Endothelial cell (in vitro differentiated cells): Measurements from ENCODE around the gene MFSD12. TPM values are rescaled to one million over a fixed set of nuclear protein-coding genes. Genes with fewer than 3 reads are reported as not detected.
A peak's percentile ranks its signal among the peaks of the same experiment; 100 is the strongest.

Source experiments
- DNase-seq: peaks from one replicate; pipeline ENCODE4 v3.0.0; 2021; ENCODE audit warnings: low spot score
- H3K27ac Mint-ChIP-seq: one replicate; pipeline ENCODE4 v1.8.0; 2021; ENCODE audit warnings: mixed read lengths, inconsistent platforms; ENCODE audit not compliant: unreplicated experiment
- H3K27me3 Mint-ChIP-seq: one replicate; pipeline ENCODE4 v1.8.0; 2021; ENCODE audit warnings: mild to moderate bottlenecking, moderate library complexity, mixed read lengths, inconsistent platforms; ENCODE audit not compliant: unreplicated experiment
- H3K36me3 Mint-ChIP-seq: one replicate; pipeline ENCODE4 v1.8.0; 2021; ENCODE audit warnings: mild to moderate bottlenecking, low read depth, mixed read lengths, inconsistent platforms; ENCODE audit not compliant: unreplicated experiment
- H3K4me1 Mint-ChIP-seq: one replicate; pipeline ENCODE4 v1.8.0; 2021; ENCODE audit warnings: mild to moderate bottlenecking, mixed read lengths, inconsistent platforms; ENCODE audit not compliant: unreplicated experiment
- H3K4me3 Mint-ChIP-seq: one replicate; pipeline ENCODE4 v1.8.0; 2021; ENCODE audit warnings: mild to moderate bottlenecking, mixed read lengths, inconsistent platforms; ENCODE audit not compliant: unreplicated experiment
- H3K9me3 Mint-ChIP-seq: one replicate; pipeline ENCODE4 v1.8.0; 2021; ENCODE audit warnings: mixed read lengths, inconsistent platforms; ENCODE audit not compliant: unreplicated experiment
- total RNA-seq: library from RNA; stranded (reverse); fragmentation: NEBNext Ultra II Directional; extraction: Animal tissue kit (Norgen Biotek cat#: 25700); gene quantifications from one replicate; pipeline ENCODE4 v1.2.1, GENCODE V29; 2021; ENCODE audit not compliant: unreplicated experiment
- TF ChIP-seq, protein P1 (sequence below): fragments of 200-600 bp; sonication (generic); IDR thresholded peaks from one replicate; pipeline ENCODE4 v1.5.0; 2021; ENCODE audit warnings: antibody characterized with exemption; ENCODE audit not compliant: unreplicated experiment

Gene MFSD12
- total RNA-seq, 1 donor from 2014 or later, result 54.5 TPM

DNA sequence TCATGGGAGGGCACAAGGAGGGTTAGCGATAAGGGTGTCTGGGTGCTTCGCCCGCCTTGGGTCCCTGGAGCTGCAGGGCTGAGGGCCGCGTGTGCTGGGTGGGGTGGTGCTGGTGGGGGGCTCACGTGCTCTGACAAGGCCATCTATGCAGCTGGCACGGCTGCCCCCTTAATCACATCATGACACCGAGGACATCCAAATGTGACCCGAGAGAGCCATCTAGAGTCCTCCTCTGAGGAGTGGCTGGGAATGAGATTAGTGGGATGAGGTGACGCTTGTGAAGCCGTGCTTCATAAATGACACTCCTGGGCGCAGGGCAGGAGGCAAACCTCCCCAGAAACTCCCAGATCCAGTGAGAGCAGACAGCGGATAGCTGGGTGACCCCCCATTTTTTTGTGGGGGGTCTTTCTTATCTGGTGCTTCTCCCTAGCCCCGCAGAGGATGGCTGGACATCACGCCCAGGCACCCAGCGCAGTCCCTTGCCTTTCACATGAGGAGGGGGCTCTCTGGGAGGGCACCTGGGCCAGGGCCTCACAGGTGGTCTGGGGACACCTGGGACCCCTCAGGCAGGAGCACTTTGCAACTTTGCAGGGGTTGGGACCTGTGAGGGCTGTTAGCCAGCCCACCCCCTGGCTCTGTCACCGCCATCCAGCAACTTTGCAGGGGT, 44.7 kb downstream of the MFSD12 start:
- DNase-seq, result no peak
- no peaks in the 10 kb centered on the region for H3K4me1 Mint-ChIP-seq
- H3K9me3 Mint-ChIP-seq, result no peaks in the 10 kb centered on the region
- H3K27me3 Mint-ChIP-seq, result peaks cover 5% of the 10 kb centered on the region
- no peak overlapping the region for H3K4me3 Mint-ChIP-seq
- peak overlapping the region; percentile 30 for H3K27ac Mint-ChIP-seq
- TF ChIP-seq, protein P1, sequence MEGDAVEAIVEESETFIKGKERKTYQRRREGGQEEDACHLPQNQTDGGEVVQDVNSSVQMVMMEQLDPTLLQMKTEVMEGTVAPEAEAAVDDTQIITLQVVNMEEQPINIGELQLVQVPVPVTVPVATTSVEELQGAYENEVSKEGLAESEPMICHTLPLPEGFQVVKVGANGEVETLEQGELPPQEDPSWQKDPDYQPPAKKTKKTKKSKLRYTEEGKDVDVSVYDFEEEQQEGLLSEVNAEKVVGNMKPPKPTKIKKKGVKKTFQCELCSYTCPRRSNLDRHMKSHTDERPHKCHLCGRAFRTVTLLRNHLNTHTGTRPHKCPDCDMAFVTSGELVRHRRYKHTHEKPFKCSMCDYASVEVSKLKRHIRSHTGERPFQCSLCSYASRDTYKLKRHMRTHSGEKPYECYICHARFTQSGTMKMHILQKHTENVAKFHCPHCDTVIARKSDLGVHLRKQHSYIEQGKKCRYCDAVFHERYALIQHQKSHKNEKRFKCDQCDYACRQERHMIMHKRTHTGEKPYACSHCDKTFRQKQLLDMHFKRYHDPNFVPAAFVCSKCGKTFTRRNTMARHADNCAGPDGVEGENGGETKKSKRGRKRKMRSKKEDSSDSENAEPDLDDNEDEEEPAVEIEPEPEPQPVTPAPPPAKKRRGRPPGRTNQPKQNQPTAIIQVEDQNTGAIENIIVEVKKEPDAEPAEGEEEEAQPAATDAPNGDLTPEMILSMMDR, result no peak
- peaks cover 20% of the 10 kb centered on the region for H3K36me3 Mint-ChIP-seq

DNA sequence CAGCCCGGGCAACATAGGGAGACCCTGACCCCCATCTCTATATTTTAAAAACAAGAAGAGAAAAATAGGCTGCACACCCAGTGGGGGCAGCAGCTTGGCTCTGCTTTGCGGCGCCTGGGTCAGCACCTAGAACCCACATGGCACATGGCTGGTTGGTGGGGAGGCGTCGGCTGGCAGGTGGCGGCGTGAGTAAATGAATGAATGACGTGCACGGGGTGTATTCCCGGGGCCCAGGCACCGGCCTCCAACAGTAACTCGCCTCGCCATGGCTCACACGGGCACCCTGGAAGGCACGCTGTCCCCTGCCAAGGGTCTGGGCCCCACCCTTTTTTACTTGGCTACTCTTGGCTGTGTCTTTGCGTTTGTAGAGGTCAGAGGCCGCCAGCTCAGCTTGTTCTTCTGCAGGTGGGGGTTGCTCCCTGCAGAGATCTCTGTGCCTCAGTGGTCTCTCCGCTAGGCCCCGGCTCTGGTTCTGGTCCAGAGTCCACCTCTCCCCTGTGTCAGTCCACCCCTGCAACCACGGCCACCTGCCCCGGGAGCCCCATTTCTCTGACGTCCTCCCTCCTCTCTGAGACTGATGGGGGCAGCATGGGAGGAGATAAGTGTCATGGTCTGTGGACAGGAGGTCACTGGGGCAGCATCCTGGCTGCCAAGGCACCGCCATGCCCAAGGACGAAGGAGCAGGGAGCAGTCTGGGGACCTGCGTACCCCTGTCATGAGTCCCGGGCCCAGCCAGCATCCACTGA, 45.7 kb downstream of the MFSD12 start:
- Mint-ChIP-seq H3K27ac (no peak overlapping the region), H3K27me3 (peaks cover 9% of the 10 kb centered on the region), H3K36me3 (peaks cover 20% of the 10 kb centered on the region), H3K4me1 (peaks cover 6% of the 10 kb centered on the region), H3K9me3 (no peaks in the 10 kb centered on the region), H3K4me3 (no peak overlapping the region)
- TF ChIP-seq, protein P1, result no peak
- no peak for DNase-seq

DNA sequence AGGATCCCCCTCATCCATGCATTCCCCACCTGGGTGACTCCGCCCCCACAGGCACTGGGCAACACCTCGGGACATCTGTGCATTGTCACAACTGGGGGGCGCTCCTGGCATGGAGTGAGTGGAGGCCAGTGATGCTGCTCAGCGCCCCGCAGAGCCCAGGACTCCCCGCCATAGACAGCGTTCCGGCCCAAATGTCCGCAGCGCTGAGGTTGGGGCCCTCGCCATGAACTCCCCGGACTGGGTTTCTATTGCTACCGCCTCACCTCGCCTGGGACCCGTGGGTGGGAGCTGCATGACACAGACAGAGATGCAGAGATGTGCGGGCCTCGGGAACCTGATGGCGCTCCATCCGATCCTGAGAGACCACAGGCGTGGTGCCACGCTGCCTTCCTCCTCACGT, 46.7 kb downstream of the MFSD12 start:
- DNase-seq, result no peak
- Mint-ChIP-seq H3K9me3 (no peaks in the 10 kb centered on the region), H3K4me1 (peaks cover 6% of the 10 kb centered on the region), H3K27ac (no peak overlapping the region), H3K27me3 (peaks cover 13% of the 10 kb centered on the region), H3K36me3 (peaks cover 20% of the 10 kb centered on the region), H3K4me3 (no peak overlapping the region)
- TF ChIP-seq, protein P1, result no peak

DNA sequence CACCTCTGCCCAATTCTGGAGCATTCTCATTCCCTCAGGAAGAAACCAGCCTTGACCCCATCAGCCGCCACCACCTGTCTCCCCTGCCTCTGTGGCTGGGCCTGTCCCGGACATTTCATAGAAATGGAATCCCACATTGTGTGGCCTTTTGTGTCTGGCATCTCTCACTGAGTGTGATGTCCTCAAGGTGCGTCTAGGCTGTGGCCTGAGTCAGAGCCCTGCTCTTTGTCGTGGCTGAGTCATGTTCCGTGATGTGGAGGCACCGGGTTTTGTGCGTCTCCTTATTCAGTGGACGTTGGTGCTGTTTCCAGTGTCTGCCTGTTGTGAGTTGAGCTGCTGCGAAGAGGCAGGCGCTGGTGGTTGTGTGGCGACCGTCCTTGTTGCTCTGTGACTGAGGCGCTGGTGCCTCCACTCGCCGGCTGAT, 47.8 kb downstream of the MFSD12 start:
- DNase-seq, result no peak
- H3K4me3 Mint-ChIP-seq, result peak overlapping the region; percentile 39
- H3K36me3 Mint-ChIP-seq, result peaks cover 19% of the 10 kb centered on the region
- H3K9me3 Mint-ChIP-seq, result no peaks in the 10 kb centered on the region
- peaks cover 14% of the 10 kb centered on the region for H3K27me3 Mint-ChIP-seq
- TF ChIP-seq, protein P1, result no peak
- peak overlapping the region; percentile 30 for H3K27ac Mint-ChIP-seq
- peaks cover 9% of the 10 kb centered on the region for H3K4me1 Mint-ChIP-seq
